WERI-Rb-1 (cell line): ENCODE measurements around the gene GMDS.

Source experiments
- DNase-seq: peaks from one replicate; pipeline ENCODE4 v3.0.0-alpha.2; 2020
- H3K27ac ChIP-seq: fragments of 250-450 bp; sonication (Bioruptor Pico); 2 replicates; pipeline ENCODE4 v1.5.1; 2020; ENCODE audit warnings: mild to moderate bottlenecking, moderate library complexity
- H3K27me3 ChIP-seq: fragments of 250-450 bp; sonication (Bioruptor Pico); 2 replicates; pipeline ENCODE4 v1.5.1; 2021; ENCODE audit warnings: mild to moderate bottlenecking, low read depth, moderate library complexity; ENCODE audit not compliant: insufficient read depth, severe bottlenecking
- H3K36me3 ChIP-seq: fragments of 250-450 bp; sonication (Bioruptor Pico); 2 replicates; pipeline ENCODE4 v1.5.1; 2020; ENCODE audit warnings: mild to moderate bottlenecking, moderate library complexity
- H3K4me3 ChIP-seq: 2 replicates; pipeline ENCODE4 v1.5.1; 2011; ENCODE audit warnings: low read depth, mild to moderate bottlenecking, control low read depth, low read length
- H3K9me3 ChIP-seq: fragments of 250-450 bp; sonication (Bioruptor Pico); 2 replicates; pipeline ENCODE4 v1.5.1; 2021; ENCODE audit warnings: mild to moderate bottlenecking, moderate library complexity; ENCODE audit not compliant: severe bottlenecking
- TF ChIP-seq, protein P1 (sequence below): IDR thresholded peaks from 2 replicates; pipeline ENCODE4 v1.5.1; 2011; ENCODE audit warnings: low read depth, mild to moderate bottlenecking, control low read depth, inconsistent platforms, low read length

GMDS gene

DNA sequence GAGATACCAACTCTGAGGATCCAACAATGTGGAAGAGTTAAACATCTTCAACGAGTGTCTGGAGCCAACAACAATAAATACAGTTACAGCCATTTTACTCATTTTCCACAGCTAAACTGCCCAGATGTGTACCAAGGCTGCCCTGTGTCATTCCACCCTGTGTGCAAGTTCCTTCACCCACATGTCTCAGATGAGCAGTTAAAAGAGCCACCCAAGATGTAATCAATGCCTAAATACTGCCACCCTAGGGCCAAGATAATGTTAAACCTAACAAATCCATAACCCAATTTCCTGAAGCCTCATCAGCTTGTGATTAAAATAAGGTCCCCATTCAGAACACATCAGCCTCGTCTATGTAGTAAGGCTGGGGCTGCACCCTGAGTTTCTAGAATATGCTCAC is 59.9 kb downstream of the GMDS start:
- Histone ChIP-seq H3K27ac (no peak overlapping the region), H3K4me3 (no peak overlapping the region), H3K36me3 (no peaks in the 10 kb centered on the region), H3K27me3 (no peaks in the 10 kb centered on the region), H3K9me3 (no peaks in the 10 kb centered on the region)
- TF ChIP-seq, protein P1, sequence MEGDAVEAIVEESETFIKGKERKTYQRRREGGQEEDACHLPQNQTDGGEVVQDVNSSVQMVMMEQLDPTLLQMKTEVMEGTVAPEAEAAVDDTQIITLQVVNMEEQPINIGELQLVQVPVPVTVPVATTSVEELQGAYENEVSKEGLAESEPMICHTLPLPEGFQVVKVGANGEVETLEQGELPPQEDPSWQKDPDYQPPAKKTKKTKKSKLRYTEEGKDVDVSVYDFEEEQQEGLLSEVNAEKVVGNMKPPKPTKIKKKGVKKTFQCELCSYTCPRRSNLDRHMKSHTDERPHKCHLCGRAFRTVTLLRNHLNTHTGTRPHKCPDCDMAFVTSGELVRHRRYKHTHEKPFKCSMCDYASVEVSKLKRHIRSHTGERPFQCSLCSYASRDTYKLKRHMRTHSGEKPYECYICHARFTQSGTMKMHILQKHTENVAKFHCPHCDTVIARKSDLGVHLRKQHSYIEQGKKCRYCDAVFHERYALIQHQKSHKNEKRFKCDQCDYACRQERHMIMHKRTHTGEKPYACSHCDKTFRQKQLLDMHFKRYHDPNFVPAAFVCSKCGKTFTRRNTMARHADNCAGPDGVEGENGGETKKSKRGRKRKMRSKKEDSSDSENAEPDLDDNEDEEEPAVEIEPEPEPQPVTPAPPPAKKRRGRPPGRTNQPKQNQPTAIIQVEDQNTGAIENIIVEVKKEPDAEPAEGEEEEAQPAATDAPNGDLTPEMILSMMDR: no peak
- no peak for DNase-seq

- Histone ChIP-seq H3K27me3 (no peaks in the 10 kb centered on the region), H3K4me3 (no peak overlapping the region), H3K27ac (no peak overlapping the region), H3K9me3 (no peaks in the 10 kb centered on the region), H3K36me3 (no peaks in the 10 kb centered on the region)
- no peak for DNase-seq
- TF ChIP-seq, protein P1: no peak
These were observed 60.5 kb downstream of the GMDS start for GRCh38 chr6:2184700-2185455.

GRCh38 chr6:2183752-2184151 is 61.7 kb downstream of the GMDS start:
- DNase-seq: no peak
- H3K27me3 ChIP-seq: no peaks in the 10 kb centered on the region
- TF ChIP-seq, protein P1: no peak
- H3K9me3 ChIP-seq: no peaks in the 10 kb centered on the region
- no peaks in the 10 kb centered on the region for H3K36me3 ChIP-seq
- H3K4me3 ChIP-seq: no peak overlapping the region
- H3K27ac ChIP-seq: no peak overlapping the region

- no peak overlapping the region for H3K27ac ChIP-seq
- H3K9me3 ChIP-seq: peaks cover under 1% of the 10 kb centered on the region
- no peak overlapping the region for H3K4me3 ChIP-seq
- TF ChIP-seq, protein P1: no peak
- no peaks in the 10 kb centered on the region for H3K27me3 ChIP-seq
- H3K36me3 ChIP-seq: no peaks in the 10 kb centered on the region
- DNase-seq: no peak
These were observed 62.2 kb downstream of the GMDS start for GRCh38 chr6:2183246-2183645.

GRCh38 chr6:2182251-2182650 is 63.2 kb downstream of the GMDS start:
- Histone ChIP-seq H3K9me3 (peaks cover 8% of the 10 kb centered on the region), H3K27me3 (no peaks in the 10 kb centered on the region), H3K4me3 (no peak overlapping the region), H3K27ac (no peak overlapping the region), H3K36me3 (no peaks in the 10 kb centered on the region)
- no peak for DNase-seq
- TF ChIP-seq, protein P1: no peak

- Histone ChIP-seq H3K9me3 (peaks cover 8% of the 10 kb centered on the region), H3K27me3 (no peaks in the 10 kb centered on the region), H3K27ac (no peak overlapping the region), H3K36me3 (no peaks in the 10 kb centered on the region), H3K4me3 (no peak overlapping the region)
- TF ChIP-seq, protein P1: no peak
- DNase-seq: no peak
These were observed 63.8 kb downstream of the GMDS start for GRCh38 chr6:2181567-2181966.
